ENCODE results near the gene FBXL12.

DNA sequence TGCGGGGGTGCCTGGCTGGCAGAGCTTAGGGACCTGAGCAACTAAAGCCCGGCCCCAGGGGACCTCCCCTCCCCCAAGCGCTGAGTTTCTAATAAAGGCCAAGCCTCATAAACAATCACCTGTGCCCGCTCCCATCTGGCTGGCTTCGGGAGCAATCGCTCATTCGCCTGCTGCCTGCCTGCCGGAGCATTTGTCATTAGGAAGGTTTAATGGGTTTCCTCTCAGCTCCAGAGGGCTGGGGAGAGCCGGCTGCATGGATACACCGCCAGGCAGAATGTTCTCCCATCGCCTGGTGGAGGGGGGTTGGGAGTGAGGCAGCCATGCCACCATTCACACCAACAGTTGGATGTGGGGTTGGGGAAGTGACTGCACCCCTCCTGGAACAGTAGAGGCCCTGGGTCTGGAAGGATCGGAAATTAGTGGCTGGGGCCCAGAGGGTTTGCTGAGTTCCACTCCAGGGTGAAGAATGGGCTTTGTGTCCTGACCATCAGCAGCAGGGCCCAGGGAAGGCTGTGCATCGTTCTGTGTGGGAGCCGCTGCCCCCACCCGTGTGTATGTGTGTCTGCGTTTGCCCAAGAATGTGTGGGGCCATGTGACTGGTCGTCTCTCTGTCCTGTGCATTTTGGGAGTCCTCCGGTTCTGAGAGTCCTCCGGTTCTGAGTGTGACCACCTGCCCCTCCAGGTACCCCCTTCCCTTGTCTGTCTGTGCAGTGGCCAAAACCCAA is 31.5 kb upstream of the FBXL12 start:
- TF ChIP-seq, protein P1, sequence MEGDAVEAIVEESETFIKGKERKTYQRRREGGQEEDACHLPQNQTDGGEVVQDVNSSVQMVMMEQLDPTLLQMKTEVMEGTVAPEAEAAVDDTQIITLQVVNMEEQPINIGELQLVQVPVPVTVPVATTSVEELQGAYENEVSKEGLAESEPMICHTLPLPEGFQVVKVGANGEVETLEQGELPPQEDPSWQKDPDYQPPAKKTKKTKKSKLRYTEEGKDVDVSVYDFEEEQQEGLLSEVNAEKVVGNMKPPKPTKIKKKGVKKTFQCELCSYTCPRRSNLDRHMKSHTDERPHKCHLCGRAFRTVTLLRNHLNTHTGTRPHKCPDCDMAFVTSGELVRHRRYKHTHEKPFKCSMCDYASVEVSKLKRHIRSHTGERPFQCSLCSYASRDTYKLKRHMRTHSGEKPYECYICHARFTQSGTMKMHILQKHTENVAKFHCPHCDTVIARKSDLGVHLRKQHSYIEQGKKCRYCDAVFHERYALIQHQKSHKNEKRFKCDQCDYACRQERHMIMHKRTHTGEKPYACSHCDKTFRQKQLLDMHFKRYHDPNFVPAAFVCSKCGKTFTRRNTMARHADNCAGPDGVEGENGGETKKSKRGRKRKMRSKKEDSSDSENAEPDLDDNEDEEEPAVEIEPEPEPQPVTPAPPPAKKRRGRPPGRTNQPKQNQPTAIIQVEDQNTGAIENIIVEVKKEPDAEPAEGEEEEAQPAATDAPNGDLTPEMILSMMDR (conservative IDR thresholded peaks at IDR 0.05; ENCODE audit: low read length): no peak
- no peak for TF ChIP-seq EZH2phosphoT487 (IDR thresholded peaks at IDR 0.05; ENCODE audit: borderline replicate concordance, low read depth, low read length)

Measured in OCI-LY7 (cell line).